NCI-H2029 (cell line): ENCODE results near the gene HEBP1.
"Not testable (repeated sequence)": the region's sequence is repeated elsewhere in the genome, so short reads cannot be mapped to it uniquely, and the experiment has no call there.

ENCODE experiments used
- DNase-seq: peaks from one replicate; lab custom pipeline; 2025; lab: John Stamatoyannopoulos, UW

Gene HEBP1, protein sequence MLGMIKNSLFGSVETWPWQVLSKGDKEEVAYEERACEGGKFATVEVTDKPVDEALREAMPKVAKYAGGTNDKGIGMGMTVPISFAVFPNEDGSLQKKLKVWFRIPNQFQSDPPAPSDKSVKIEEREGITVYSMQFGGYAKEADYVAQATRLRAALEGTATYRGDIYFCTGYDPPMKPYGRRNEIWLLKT

DNA sequence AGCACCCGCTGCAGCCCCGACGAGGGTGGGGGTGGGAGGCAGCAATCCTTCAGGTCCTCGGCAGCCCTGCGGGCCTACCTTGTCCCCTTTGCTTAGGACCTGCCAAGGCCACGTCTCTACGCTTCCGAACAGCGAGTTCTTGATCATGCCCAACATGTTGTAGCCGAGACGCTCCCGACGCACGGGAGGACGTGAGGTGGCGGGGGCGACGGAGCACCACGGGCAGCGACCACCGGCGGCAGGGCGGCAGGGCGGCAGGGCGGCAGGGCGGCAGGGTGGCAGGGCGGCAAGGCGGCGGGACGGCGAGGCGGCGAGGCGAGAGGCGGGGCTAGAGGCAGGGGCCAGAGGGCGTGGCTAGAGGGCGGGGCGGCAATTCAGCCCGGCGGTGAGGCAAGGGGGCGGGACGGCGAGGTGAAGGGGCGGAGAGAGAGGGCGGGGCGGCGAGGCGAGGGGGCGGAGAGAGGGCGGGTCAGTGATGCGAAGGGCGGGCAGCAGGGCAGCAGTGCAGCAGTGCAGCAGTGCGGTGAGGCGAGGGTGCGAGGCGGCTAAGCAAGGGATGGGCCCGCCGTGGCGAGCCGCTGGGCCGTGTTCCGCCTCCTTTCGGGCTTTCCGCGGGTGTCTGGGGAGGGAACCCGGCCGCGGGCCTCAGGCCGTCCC is at the start of gene HEBP1:
Gene HEBP1, minus strand, starts transcription at position 307 of the 657 bp plus-strand sequence. Its CDS starts 151 bp downstream, at position 156.
- DNase-seq, result peak; percentile 84

DNA sequence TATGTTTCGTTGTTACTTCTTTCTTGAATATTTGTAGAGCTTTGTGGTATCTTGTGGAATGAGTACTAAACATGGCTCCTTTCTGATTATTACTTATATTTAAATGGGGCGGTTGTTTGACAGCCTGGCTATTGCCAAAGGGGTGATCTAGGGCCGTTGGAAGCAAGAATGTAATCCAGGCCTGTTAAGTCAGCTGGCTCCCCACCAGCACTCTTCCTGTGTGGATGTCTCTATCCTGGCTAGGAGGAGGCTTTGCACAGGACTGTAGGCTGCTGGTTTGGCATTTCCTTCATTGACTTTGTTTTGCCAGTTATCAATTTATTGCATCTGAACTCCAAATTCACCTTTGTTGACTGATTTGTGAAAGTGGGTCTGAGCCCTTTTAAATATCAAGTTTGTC is 49.8 kb upstream of the HEBP1 start:
- no peak for DNase-seq

DNA sequence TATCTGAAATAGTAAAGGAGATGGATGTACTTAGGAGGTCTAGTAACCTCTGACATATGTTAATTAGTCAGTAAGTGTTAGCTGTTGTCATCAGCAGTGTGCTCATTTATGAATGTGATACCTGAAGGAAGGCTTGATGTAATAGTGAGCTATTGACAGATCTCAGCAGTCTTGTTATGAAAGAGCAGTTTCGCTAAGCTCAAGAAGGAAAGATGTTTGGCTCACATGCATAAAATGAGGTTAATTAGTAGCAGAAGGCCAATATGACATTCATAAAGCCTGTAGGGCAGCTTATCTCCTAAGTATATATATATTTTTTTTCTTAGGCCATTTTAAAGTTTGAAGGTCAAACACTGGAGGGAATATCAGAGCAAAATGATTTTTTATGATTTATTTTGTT is 46.9 kb upstream of the HEBP1 start:
- DNase-seq, result no peak

DNA sequence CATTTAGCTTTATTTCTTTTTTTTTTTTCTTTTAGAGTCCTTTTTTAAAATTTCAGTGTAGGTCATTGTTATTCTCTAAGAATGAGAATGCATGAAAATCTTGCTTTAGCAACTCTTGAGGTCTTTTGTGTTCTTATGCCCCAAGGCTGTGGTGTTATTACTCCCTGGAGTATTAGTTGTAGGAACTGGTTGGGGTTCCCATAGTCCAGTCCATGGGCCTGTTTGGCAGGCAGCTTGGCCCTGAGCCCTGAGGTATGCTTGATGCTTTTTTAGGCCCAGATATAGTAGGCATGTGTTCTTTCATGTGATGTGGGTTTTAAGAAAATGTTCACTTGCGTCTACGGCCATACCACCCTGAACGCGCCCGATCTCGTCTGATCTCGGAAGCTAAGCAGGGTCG is 45.8 kb upstream of the HEBP1 start:
- DNase-seq, result no peak

DNA sequence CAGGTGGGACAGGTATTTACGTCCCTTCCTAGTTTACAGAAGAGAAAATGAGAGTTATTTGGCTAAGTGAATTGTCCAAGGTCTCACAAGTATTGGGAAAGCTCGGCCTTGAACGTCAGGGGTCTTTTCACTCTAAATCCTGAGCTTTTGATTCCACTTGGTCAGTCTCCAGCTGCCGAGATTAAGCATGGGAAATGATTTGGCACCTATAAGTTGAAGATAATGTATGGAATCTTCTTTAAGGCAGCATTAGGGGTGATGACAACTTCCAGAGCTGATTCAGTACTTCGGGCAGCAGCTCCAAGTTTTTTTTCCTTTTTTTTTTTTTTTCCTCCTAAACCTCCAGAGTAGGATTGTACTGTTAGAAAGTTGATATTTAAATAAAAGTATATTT is 44.8 kb upstream of the HEBP1 start:
- DNase-seq, result no peak

DNA sequence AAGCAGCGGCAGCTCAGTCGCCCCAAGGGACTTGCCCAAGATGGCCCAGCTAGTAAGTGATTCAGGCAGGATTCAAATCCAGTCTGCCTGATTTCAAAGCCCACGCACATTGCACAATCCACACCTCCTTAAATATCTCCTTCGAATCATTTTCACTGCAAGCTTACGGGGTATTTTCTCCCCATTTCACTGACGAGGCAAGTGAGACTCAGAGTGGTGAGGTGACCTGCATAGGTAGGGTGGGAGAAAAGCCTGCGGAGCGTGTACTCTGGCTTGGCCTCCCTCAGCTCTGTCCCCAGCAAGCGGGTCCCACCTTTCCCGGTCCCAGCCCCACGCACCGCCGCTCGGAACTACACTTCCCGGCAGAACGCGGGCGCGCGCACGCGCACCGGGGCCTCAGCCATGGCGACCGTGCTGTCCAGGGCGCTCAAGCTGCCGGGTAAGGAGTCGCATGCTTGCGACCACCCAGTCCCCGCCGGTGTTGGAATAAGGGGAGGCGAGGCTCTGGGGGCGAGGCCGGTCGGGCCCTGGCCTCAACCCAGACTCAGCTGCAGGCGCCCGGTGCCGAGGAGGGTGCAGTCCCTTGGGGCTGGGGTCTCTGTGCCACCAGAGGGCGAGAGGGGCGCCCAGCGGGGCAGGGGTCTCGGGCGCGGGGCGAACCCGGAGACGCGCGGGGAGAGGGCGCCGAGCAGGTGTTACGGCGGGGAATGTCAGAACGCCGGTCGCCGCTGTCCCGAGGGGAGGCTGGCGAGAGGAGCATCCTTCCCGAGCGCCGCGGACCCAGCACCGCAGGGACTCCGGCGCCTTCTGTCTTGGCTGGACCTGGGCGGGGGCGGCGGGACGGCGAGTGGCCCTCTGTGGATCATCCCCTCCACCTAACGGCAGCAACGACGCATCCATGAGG is 44.2 kb upstream of the HEBP1 start, which contains the start of gene FAM234B:
Gene FAM234B, plus strand, starts transcription at position 380 of the 904 bp plus-strand sequence. Its CDS starts 23 bp downstream, at position 403.
- peak; percentile 21 for DNase-seq

DNA sequence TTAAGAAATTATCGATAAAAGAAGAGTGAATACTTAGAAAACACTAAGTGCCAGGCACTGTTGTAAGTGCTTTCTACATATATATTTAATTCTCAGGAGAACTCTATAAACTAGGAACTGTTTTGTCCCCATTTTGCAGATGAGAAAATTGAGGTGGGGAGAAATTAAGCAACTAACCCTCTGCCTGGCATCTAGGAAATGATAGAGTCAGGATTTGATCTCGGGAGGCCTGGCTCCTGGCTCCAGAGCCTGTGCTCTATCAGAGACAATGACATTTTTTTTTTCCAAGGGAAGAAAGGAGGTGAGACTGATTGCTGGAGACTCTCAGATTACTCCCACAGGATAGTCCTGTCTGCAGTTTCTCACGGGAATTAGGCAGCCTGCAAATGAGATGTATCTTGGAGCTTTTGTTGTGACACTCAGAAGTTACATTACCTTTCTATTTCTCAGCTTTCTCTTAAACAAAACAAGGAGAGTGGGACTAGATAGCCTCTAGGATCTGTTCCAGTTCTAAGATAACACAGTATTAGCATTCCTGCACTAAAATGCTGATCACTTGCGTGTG is 42.7 kb upstream of the HEBP1 start:
- no peak for DNase-seq

DNA sequence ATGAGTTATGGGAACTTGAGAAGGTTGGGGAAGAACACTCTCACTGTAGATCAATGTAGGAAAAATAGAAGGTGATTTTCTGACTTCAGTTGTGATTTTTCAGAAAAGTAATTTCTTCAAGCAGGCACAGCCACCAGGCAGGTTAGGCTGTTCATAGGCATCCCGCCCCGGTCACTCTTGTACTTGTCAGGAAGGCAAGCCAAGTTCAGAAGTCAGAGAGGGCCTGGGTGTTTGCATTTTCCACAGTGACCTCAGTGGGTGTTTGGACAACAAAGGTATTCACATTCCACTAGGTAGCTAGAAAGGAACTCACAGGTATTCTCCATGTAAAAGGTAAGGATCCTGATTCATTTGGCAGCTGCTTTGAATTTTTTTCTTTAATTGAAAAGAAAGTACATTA is 41.2 kb upstream of the HEBP1 start:
- DNase-seq, result no peak

DNA sequence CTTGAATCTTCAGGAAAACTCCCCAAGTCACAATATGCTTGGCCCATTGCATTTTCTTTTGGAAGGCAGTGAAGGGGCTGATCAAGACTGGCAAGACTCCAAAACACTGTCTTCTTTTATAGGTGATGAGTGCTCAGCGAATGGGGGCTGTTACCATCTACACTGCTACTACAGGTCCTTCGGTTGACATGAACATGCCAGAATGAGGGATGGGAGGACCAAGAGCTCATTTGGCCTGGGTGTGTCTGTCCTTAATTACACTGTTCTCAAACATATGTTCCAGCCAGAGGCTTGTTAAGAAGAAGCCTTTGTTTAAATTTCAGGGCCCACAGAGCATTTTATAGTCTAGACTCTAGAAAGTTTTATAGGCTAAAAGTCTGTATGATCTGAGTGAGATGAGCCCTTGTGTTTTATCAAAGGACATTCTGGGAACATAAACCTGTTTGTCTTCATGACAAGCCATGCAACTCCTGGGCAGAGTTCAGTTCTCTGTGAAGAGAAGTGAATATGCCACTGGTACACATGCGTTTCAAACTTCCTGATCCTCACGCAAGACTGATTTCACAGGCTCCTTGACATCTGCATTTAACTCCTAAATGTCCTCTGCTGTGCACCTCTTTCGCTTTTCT is 39.4 kb upstream of the HEBP1 start:
- DNase-seq, result no peak

DNA sequence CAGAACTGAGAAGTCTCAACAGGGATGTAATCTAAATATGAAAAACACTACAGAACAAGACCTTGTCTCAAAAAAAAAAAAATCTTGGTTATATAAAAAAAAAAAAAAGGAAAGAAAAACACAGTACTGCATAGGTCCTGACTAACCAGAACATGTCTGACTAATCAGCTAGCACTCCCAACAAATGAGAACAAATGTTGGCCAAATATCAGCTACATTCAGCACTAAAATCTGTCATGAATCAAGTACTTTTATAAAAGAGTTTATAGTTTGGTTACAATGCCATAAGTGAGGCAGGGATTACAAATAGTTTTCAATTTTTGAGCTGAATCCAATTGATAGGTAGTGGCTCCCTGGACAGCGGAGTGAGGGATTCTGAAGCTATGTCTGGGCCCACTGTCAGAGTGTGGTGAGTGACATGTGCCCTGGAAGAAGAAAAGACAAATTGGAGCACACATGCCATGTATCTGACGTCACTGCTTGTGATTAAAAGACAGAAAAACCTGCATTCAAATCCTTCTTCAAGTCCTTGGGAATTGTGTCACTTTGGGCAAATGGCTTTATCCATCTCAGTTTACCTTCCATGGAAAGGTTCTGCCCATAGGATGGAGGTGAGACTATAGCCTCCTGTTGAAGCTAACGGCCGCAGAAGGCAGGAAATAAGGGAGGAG is 38.6 kb upstream of the HEBP1 start:
- no peak for DNase-seq

DNA sequence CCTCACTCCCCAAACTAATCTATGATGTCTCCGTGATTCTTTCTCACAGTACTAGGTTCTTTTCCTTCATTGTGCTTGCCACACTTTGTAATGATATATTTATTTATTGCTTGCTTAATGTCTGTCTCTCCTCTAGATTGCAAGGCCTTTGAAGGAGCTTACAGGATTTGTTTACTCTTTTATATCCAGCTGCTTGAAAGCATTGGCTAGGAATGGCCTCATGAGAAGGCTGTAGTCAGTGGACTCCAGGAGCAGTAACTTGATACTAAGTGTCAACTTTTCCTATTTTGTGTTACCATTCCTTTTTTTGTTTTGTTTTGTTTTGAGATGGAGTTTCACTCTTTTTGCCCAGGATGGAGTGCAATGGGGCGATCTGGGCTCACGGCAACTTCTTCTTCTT is 36.8 kb upstream of the HEBP1 start:
- DNase-seq, result no peak

DNA sequence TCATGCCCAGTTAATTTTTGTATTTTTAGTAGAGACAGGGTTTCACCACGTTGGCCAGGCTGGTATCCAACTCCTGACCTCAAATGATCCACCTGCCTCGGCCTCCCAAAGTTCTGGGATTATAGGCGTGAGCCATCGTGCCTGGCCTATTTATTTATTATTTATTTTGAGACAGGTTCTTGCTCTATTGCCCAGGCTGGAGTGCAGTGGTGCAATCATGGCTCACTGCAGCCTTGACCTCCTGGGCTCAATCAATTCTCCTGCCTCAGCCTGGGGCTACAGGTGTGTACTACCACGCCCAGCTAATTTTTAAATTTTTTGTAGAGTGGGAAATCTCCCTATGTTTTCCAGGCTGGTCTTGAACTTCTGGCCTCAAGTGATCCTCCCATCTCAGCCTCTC is 35.3 kb upstream of the HEBP1 start:
- not testable (repeated sequence) for DNase-seq

DNA sequence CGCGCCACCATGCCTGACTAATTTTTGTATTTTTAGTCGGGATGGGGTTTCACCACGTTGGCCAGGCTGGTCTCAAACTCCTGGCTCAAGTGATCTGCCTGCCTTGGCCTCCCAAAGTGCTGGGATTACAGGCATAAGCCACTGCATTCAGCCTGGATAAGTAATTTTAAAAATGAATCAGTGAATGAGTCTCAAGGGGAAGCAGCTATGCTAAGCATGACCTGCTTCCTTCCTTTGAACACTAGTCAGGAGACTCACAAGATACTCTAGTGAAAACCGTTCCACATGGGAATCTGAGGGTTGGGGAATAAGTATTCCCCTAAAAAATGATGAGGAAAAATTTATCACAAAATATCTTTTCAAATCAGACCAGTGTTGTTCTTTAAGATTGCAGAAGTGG is 33.4 kb upstream of the HEBP1 start:
- no peak for DNase-seq

DNA sequence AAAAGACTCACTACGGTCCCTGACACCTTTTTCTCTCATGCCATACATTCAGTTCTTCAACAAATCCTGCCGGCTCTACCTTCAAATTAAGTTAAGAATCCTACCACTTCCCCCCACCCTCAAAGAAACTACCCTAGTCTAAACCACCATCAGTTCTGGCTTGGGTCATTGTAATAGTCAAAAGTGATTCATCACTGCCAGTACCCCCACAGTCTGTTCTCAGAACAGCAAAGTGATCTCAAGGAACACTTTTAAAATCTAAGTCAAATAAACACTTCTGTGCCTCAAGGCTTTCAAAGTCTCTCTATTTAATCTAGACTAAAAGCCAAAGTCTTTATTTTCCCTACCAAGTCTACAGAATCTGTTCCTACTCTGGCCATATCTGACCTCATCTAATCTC is 32.1 kb upstream of the HEBP1 start:
- DNase-seq, result no peak

DNA sequence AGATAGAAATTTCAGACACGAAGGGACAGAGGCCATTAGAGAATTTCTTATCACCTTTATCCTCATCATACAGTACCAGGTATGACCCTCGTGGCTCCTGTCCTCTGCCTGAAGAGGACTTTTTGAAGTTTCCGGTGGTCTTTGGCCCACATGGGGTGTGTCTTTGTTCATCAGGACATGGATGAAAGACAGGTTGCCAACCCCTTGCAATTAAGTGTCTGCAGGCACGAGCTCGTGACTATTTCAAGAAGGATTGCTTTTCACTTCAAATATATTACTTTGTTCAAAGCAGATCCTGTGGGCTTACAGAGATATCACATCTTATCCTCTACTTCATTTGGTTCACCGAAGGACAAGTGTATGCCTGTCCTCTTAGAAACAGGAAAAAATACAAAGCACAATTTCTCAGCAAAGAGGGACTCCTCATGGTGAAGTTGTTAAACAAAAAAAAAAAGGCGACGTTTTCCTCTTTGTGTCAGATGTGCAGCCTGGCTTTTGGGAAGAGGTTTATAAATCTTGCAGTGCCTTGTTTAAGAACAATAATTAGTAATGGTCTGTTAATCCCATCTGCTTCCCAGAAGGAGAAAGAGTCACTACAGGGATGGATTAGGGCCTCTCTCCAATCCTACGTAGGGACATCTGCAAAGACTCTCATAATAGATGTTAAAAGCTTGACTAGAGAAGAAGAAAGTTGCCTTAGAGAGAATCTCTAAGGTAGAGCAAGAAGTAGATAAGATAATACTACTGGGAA is 30.7 kb upstream of the HEBP1 start:
- DNase-seq, result no peak

DNA sequence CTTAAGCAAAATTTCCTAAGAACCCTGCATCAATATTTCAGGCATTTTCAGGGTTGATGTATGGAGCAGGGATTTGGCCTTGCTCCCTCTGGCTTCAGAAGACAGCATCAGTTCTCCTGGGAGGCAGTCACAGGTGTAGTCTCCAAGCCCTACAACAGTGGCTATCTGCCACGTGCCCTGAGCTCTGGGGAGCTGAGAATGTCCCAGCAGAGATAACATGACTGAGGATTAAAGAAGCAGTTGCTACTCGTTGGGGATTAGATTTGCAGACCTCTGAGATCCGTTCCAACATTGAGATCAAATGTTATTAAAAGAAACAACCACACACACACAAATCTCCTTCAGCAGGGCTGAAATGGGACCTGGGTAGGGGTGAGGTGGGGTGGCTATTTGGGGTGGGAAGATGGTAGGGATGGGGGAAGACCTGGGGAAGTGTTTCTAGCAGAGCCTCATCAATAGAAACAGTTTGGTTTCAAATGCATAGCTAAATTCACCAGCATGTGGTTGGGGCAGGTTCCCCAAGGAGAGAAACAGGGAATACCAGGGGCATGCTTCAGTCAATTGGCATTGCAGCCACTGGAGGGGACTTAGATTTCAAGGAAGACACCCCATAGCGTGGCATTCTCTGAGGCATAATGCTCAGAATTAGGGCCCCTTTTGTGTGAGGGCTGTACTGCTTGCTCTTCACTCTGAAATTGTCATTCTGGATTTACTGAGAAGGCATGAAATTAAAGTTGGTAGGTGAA is 28.9 kb upstream of the HEBP1 start:
- DNase-seq, result no peak

DNA sequence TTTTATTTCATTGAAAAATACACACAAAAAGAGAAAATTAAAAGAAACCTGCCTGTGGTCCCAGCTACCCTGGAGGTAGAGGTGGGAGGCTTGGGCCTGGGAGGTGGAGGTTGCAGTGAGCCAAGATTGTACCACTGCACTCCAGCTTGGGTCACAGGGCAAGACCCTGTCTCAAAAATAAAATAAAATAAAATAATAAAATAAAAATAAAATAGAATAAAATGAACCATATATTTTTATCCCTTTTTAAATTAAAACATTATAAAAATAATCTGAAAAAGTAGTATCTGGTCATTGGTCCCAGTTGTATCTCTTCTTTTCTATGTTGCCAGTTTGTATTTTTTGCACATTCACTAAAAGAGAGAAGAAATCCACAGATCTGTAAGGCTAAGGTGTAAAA is 27.4 kb upstream of the HEBP1 start:
- DNase-seq, result no peak

DNA sequence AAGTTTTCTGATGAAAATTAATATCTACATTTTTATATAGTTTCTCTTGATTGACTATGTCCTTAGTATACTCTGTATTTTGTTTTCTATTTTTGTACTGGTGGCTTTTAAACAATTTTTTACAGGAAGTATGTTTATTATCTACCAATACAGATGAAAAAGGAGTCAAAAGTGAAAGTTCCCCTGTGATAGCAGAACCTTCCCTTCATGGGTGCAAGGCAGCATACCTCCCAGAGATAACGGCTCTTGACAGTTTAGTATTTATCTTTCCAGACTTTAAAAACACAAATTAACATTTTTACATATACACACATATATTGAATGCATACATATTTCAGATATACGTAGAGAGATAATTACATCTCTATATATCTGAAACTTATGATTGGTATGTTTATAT is 27.0 kb upstream of the HEBP1 start:
- no peak for DNase-seq

DNA sequence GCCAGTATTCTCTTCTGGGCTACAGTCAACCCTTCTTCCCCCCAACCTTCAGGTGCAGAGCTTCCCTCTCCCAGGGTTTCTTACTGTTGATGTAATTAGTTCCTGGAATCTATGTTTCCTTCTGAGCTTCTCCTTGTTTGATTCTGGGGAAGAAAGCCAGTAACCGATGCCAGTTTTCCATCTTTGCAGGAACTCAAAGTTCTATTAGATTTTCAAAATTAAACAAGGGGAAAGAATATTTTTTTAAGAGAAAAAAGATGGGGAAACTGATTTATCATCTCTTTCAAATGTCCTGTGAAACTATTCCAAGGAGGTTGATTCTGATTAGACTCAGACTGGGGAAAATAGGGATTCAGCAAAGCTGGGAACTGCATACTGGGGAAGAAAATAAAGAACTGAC is 26.2 kb upstream of the HEBP1 start:
- DNase-seq, result no peak

DNA sequence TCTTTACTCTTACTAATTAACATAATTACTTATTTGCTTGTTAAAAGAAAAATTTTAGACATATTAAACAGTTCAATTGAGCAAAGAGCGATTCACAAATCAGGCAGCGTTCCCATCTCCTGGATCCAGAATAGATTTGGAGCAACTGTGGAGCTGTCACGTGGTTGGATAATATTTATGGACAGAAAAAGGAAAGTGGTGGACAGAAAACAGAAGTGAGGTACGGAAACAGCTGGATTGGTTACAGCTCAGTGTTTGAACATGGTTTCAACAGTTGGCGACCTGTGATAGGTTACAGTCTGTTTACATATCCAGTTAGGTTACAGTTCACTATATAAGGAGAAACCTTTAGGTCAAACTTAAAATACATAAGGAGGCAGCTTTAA is 24.5 kb upstream of the HEBP1 start:
- DNase-seq, result no peak
